HG02759 (cell line): ENCODE results near the gene LHX5.

Source experiments
- ATAC-seq: cut with Tn5 transposase; IDR thresholded peaks from one replicate; pipeline ENCODE4 v1.9.1; 2021; ENCODE audit warnings: mild to moderate bottlenecking, moderate library complexity; ENCODE audit not compliant: unreplicated experiment

LHX5 gene

DNA sequence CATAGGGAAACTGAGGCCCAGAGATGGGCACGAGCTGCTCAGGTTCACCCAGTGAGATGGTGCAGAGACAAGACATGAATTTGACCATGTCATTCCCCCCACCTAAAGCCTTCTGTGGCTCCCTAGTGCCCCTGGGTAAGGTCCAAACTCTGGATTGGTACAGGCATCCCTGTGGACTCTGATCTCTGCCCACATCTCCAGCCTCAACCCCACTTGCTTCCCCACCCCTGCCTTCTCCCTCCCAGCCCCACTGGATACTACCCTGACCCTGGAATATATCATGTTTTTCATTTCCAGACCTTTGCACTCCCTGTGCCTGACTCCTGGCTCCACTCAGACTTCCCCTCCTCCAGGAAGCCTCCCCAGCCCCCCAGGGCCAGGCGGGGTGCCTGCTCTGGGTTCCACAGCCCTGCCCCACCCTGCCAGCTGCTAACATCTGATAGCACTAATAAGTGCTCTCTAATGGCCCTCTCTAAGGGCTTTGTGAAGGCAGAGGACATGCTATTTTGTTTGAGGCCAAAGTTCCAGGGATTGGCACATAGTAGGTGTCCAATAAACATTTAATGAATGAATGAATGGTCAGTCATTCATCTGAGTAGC is 50.6 kb downstream of the LHX5 start:
- no peak for ATAC-seq

DNA sequence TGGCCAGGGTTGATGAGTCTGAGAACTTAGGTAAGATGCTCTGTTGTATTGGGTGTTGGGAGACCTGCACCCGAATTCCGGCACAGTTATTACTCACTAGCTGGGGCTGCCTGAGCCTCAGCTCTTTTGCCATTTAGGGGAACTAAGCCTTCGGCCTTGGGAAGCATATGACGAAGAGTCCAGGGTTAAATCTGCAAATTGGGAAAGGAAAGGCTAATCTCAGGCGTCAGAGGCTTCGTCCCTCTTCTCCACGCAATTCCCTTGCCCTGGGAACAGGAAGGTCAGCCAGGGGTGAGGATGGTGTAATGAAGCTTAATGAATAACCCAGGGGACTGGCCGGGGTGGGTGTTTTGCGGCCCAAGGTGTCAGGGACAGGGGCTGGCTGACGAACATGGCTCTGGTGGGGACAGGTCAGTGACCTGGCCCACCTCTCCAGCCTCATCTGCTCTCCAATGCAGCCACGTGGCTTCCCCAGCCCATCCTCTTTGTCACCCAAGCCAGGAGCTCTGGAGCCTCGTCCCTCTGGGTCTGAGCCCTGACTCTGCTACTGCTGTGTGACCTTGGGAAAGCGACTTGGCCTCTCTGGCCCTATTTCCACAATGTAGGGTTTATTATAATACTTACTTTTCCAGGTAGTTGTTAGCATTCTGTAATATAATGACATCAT is 53.3 kb downstream of the LHX5 start:
- ATAC-seq = no peak

DNA sequence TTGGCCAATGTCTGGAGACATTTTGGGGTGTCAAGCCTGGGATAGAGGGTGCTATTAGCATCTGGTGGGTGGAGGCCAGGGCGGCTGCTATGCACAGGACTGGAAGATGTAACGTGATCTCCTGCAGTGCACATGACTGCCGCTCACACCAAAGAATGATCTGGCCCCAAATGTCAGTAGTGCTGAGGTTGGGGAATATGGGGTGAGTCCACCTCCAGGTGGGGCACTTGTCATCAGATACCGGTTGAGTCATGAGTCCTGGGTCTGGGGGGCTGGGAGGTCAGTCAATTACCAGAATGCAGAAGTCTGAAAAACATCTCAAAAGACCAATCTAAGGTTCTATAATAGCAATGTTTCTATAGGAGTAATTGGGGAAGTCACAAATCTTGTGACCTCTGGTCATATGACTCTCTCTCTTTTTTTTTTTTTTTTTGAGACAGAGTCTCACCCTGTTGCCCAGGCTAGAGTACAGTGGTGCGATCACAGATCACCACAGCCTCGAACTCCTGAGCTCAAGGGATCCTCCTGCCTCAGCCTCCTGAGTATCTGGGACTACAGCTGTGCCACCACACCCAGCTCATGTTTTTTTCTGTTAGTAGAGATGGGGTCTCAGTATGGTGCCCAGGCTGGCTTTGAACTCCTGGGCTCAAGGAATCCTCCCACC is 55.4 kb downstream of the LHX5 start:
- ATAC-seq = no peak

DNA sequence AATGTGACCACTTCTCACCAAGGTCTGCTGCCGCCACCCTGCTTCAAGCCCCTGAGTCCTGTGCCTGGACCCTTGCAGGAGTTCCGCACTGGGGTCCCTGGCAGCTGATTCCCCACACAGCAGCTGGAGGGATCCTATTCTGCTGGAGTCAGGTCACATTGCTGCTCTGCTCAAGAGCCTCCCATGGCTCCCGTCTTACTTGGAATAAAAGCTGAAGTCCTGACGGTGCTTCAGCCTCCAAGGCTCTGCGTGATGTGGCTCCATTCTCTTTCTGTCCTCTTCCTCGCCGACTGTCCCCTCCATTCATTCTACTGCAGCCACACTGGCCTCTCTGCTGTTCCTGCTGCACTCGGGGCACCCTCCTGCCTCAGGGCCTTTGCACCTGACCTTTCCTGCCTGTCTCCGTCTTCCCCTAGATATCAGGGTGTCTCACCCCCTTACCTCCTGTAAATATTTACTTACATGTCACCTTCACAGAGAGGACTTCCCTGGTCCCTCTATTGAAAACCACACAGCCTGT is 57.1 kb downstream of the LHX5 start:
- ATAC-seq = no peak

DNA sequence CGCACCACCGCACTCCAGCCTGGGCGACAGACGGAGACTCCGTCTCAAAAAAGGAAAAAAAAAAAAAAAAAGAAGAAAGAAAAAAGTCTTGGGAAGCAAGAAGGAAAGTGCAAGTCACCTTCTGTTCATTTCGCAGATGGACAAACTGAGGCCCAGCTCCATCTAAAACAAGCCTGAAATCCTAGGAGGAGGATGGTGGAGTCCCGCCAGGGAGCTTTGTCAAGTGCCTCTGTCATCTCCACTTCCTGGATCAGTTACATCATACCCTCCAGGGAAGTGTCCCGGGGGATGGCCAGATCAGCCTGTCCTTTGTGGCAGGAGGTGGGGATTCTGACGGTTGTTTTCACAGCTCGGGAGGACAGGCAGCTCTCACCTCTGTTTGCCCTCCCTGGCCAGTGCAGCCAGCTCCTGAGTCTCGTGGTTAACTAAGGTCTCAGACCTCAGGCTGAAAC is 58.2 kb downstream of the LHX5 start:
- ATAC-seq = no peak
